ENCODE data around the gene AMBP.

AMBP gene

GRCh38 chr9:114060070-114060469 is 18.0 kb downstream of the AMBP start:
- DNase-seq = peak in 1 of 42 donors; percentile 38
- intact Hi-C loops (cut with DNase I) = no loop called here

GRCh38 chr9:114059047-114059803 is 18.9 kb downstream of the AMBP start:
- intact Hi-C loops (cut with DNase I) = no loop called here
- DNase-seq = peak in 1 of 42 donors; percentile 42

- peak in 1 of 42 donors; percentile 42 for DNase-seq
- intact Hi-C loops (cut with DNase I) = no loop called here
These were observed 19.4 kb downstream of the AMBP start for GRCh38 chr9:114058688-114059046.

GRCh38 chr9:114057161-114057885 is 20.8 kb downstream of the AMBP start:
- intact Hi-C loops (cut with DNase I) = no loop called here
- peak in 1 of 42 donors; percentile 22 for DNase-seq

- intact Hi-C loops (cut with DNase I) = no loop called here
- DNase-seq = no peak
These were observed 21.6 kb downstream of the AMBP start for GRCh38 chr9:114056527-114056926.

GRCh38 chr9:114055894-114056293 is 22.2 kb downstream of the AMBP start:
- peak in 1 of 42 donors; percentile 29 for DNase-seq
- intact Hi-C loops (cut with DNase I) = no loop called here

- DNase-seq = peak in 1 of 42 donors; percentile 39
- intact Hi-C loops (cut with DNase I) = no loop called here
These were observed 23.0 kb downstream of the AMBP start for GRCh38 chr9:114055061-114055460.

- DNase-seq = peak in 1 of 42 donors; percentile 19
- intact Hi-C loops (cut with DNase I) = no loop called here
These were observed 23.9 kb downstream of the AMBP start for GRCh38 chr9:114054191-114054690.

GRCh38 chr9:114053246-114054005 is 24.7 kb downstream of the AMBP start:
- peak in 1 of 42 donors; percentile 35 for DNase-seq
- intact Hi-C loops (cut with DNase I) = no loop called here

GRCh38 chr9:114051706-114052105 is 26.4 kb downstream of the AMBP start:
- intact Hi-C loops (cut with DNase I) = no loop called here
- DNase-seq = peak in 1 of 42 donors; percentile 7

GRCh38 chr9:114051281-114051680 is 26.8 kb downstream of the AMBP start:
- intact Hi-C loops (cut with DNase I) = no loop called here
- DNase-seq = peak in 2 of 42 donors; percentile 14 to 15

- peak in 1 of 42 donors; percentile 10 for DNase-seq
- intact Hi-C loops (cut with DNase I) = no loop called here
These were observed 27.5 kb downstream of the AMBP start for GRCh38 chr9:114050646-114051045.

GRCh38 chr9:114050226-114050568 is 27.9 kb downstream of the AMBP start:
- DNase-seq = no peak
- intact Hi-C loops (cut with DNase I) = no loop called here

GRCh38 chr9:114049441-114050225 is 28.5 kb downstream of the AMBP start:
- DNase-seq = peak in 2 of 42 donors; percentile 3 to 26
- intact Hi-C loops (cut with DNase I) = no loop called here

GRCh38 chr9:114048533-114049415 is 29.3 kb downstream of the AMBP start:
- DNase-seq = peak in 4 of 42 donors; percentile 9 to 28 (median 20)
- intact Hi-C loops (cut with DNase I) = no loop called here

- DNase-seq = peak in 3 of 42 donors; percentile 24 to 35 (median 25)
- intact Hi-C loops (cut with DNase I) = no loop called here
These were observed 30.4 kb downstream of the AMBP start for GRCh38 chr9:114047717-114048116.

GRCh38 chr9:114046875-114047274 is 31.2 kb downstream of the AMBP start:
- DNase-seq = peak in 2 of 42 donors; percentile 7 to 27
- intact Hi-C loops (cut with DNase I) = no loop called here

- intact Hi-C loops (cut with DNase I) = no loop called here
- no peak for DNase-seq
These were observed 31.8 kb downstream of the AMBP start for GRCh38 chr9:114046237-114046755.

Data from head of caudate nucleus (tissue), 42 donors.